SK-MEL-5 (cell line): ENCODE data around the gene PPP2R2B. TPM values are rescaled to one million over a fixed set of nuclear protein-coding genes. Genes with fewer than 3 reads are reported as not detected.

Experiments used
- DNase-seq: peaks from one replicate; pipeline ENCODE4 v3.0.0-alpha.2; 2016; ENCODE audit warnings: low read depth, low spot score
- in situ Hi-C: cut with HindIII; loops from 2 replicates; pipeline ENCODE4 v1.10.0; 2016; ENCODE audit warnings: low sequenced_read_pairs, high pct_unique_total_duplicates, low pct_unique_long_range_greater_than_20kb
- polyA plus RNA-seq, 2 experiments: library from polyadenylated mRNA; depleted of rRNA; stranded (reverse); fragments of >200 nt; gene quantifications; 2 replicates each; pipeline ENCODE4 v1.2.3, GENCODE V29; 2015
- total RNA-seq: library from RNA; depleted of rRNA; stranded (reverse); fragments of >200 nt; shearing (Covaris generic); gene quantifications from 2 replicates; pipeline ENCODE4 v1.2.3, GENCODE V29; 2014; rRNA removed

The PPP2R2B gene
- total RNA-seq, result not detected in 2 replicates
- polyA plus RNA-seq (2015; cell fraction: cytosol; rRNA removed), result not detected in 2 replicates
- polyA plus RNA-seq (2015; cell fraction: nucleus; rRNA removed), result not detected in 2 replicates

GRCh38 chr5:146878476-146879172 is at the start of gene PPP2R2B:
PPP2R2B (minus strand) TSS chr5:146878757.
- in situ Hi-C loops, result no loop called here
- no peak for DNase-seq

GRCh38 chr5:146924132-146924531 is 45.6 kb upstream of the PPP2R2B start:
- DNase-seq, result no peak
- in situ Hi-C loops, result no loop called here

- no peak for DNase-seq
- in situ Hi-C loops, result no loop called here
Observed at GRCh38 chr5:146921225-146921624, 42.7 kb upstream of the PPP2R2B start.

- in situ Hi-C loops, result no loop called here
- no peak for DNase-seq
Observed at GRCh38 chr5:146920351-146920881, 41.9 kb upstream of the PPP2R2B start.

- DNase-seq, result no peak
- in situ Hi-C loops, result no loop called here
Observed at GRCh38 chr5:146919304-146919703, 40.7 kb upstream of the PPP2R2B start.

- in situ Hi-C loops, result no loop called here
Observed at GRCh38 chr5:146917931-146918330, 39.4 kb upstream of the PPP2R2B start.

GRCh38 chr5:146912874-146913273 is 34.3 kb upstream of the PPP2R2B start:
- in situ Hi-C loops, result no loop called here
- no peak for DNase-seq

More at GRCh38 chr5:146917931-146918330, 39.4 kb upstream of the PPP2R2B start:
- DNase-seq, result no peak

GRCh38 chr5:146910239-146910638 is 31.7 kb upstream of the PPP2R2B start:
- in situ Hi-C loops, result no loop called here

GRCh38 chr5:146909255-146910068 is 30.9 kb upstream of the PPP2R2B start:
- DNase-seq, result no peak
- in situ Hi-C loops, result no loop called here

More at GRCh38 chr5:146910239-146910638, 31.7 kb upstream of the PPP2R2B start:
- no peak for DNase-seq

GRCh38 chr5:146906803-146907202 is 28.2 kb upstream of the PPP2R2B start:
- in situ Hi-C loops, result no loop called here
- DNase-seq, result peak; percentile 63

GRCh38 chr5:146904890-146905289 is 26.3 kb upstream of the PPP2R2B start:
- in situ Hi-C loops, result no loop called here
- DNase-seq, result no peak

- DNase-seq, result no peak
- in situ Hi-C loops, result no loop called here
Observed at GRCh38 chr5:146903789-146904188, 25.2 kb upstream of the PPP2R2B start.

- in situ Hi-C loops, result no loop called here
- DNase-seq, result no peak
Observed at GRCh38 chr5:146902471-146902870, 23.9 kb upstream of the PPP2R2B start.

GRCh38 chr5:146897061-146897460 is 18.5 kb upstream of the PPP2R2B start:
- DNase-seq, result no peak
- in situ Hi-C loops, result no loop called here

GRCh38 chr5:146894753-146895521 is 16.4 kb upstream of the PPP2R2B start:
- in situ Hi-C loops, result no loop called here

GRCh38 chr5:146893991-146894390 is 15.4 kb upstream of the PPP2R2B start:
- in situ Hi-C loops, result no loop called here
- DNase-seq, result no peak

More at GRCh38 chr5:146894753-146895521, 16.4 kb upstream of the PPP2R2B start:
- no peak for DNase-seq

- DNase-seq, result no peak
- in situ Hi-C loops, result no loop called here
Observed at GRCh38 chr5:146892231-146892630, 13.7 kb upstream of the PPP2R2B start.

- no peak for DNase-seq
- in situ Hi-C loops, result no loop called here
Observed at GRCh38 chr5:146891511-146891910, 13.0 kb upstream of the PPP2R2B start.
